ENCODE results near the gene TTLL12.

DNA sequence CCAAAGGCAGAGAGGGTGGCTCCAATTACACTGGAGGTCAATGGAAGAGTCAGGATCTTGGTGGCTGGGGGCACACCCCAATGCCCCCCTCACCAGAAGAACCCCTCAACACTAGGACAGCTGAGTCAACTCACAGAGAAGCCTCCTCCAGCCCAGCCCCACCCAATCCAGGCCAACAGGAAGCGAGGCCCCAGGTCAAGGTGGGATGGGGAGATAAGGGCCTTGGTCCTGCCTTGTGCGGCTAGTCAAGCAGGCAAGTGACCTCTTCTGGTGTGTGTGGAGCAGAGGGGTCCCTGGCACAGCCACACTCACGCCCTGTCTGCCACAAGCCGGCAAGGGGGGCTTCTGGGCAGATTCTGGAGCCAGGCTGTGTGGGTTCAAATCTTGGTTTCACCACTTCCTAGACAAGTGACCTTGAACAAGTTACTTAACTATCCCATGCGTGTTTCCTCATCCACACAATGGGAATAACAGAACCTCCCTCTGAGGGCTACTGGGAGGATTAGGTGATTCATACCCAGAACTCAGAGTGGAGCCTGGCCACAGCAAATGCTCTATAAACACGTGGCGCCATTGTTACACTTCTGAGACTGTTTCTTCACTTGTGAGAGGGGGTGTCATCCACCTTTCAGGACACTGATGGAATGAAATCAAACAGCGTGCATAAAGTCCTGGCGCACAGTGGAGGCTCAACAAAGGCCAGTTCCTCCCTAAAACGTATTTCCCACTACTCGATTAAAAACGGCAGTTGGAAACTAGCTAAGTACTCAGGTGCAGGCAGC is 3.2 kb downstream of the TTLL12 start:
- no peak for TF ChIP-seq POLR2A (IDR thresholded peaks at IDR 0.05)
- TF ChIP-seq, protein P1, sequence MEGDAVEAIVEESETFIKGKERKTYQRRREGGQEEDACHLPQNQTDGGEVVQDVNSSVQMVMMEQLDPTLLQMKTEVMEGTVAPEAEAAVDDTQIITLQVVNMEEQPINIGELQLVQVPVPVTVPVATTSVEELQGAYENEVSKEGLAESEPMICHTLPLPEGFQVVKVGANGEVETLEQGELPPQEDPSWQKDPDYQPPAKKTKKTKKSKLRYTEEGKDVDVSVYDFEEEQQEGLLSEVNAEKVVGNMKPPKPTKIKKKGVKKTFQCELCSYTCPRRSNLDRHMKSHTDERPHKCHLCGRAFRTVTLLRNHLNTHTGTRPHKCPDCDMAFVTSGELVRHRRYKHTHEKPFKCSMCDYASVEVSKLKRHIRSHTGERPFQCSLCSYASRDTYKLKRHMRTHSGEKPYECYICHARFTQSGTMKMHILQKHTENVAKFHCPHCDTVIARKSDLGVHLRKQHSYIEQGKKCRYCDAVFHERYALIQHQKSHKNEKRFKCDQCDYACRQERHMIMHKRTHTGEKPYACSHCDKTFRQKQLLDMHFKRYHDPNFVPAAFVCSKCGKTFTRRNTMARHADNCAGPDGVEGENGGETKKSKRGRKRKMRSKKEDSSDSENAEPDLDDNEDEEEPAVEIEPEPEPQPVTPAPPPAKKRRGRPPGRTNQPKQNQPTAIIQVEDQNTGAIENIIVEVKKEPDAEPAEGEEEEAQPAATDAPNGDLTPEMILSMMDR (IDR thresholded peaks at IDR 0.05): no peak

Measured in tibial nerve (tissue), 3 donors.